GM12892 (cell line): Measurements from ENCODE around the gene RFXANK.

Experiments used
- POLR2A ChIP-seq: IDR thresholded peaks from 2 replicates; pipeline ENCODE4 v1.6.1; 2011; ENCODE audit warnings: low read depth, low read length, control low read depth
- POLR2AphosphoS5 ChIP-seq: IDR thresholded peaks from 2 replicates; pipeline ENCODE4 v1.6.1; 2011; ENCODE audit warnings: low read depth, low read length, control low read depth

- TF ChIP-seq POLR2AphosphoS5 = no peak
- TF ChIP-seq POLR2A = no peak
These were observed 42.3 kb downstream of the RFXANK start for GRCh38 chr19:19234220-19234816.
